ENCODE data around the gene TICRR. TPM values are rescaled to one million over a fixed set of nuclear protein-coding genes. Genes with fewer than 3 reads are reported as not detected.

Gene TICRR
- total RNA-seq, 6 donors from 2014 or later, result 0.20 to 1.0 (median 0.58) TPM

GRCh38 chr15:89674526-89674925, 99.3 kb downstream of the TICRR start:
- no peaks in the 10 kb centered on the region for H3K27me3 ChIP-seq
- no peaks in the 10 kb centered on the region for H3K9me3 ChIP-seq
- no peak for ATAC-seq (ENCODE audit: low FRiP score in 2 of 2)
- no peaks in the 10 kb centered on the region for H3K36me3 ChIP-seq
- no peak overlapping the region for H3K27ac ChIP-seq
- WGBS, 2 donors, result 76 to 78% methylated on average over 4 of the region's 4 CpGs
- DNase-seq, result no peak
- H3K4me1 ChIP-seq, result peaks cover 0 to under 1% (median 0%) of the 10 kb centered on the region in 4 donors
- TF ChIP-seq CTCF (IDR thresholded peaks at IDR 0.05) (no peak), POLR2A (IDR thresholded peaks at IDR 0.05) (no peak), EP300 (IDR thresholded peaks at IDR 0.05) (no peak), POLR2AphosphoS5 (IDR thresholded peaks at IDR 0.05) (no peak)
- H3K4me3 ChIP-seq, result no peak overlapping the region

GRCh38 chr15:89675606-89676005, 100.3 kb downstream of the TICRR start:
- Histone ChIP-seq H3K4me3 (no peak overlapping the region), H3K27ac (no peak overlapping the region), H3K36me3 (no peaks in the 10 kb centered on the region), H3K9me3 (no peaks in the 10 kb centered on the region), H3K4me1 (peaks cover 0 to 9% (median 4%) of the 10 kb centered on the region in 4 donors), H3K27me3 (no peaks in the 10 kb centered on the region)
- DNase-seq, result no peak
- no peak for TF ChIP-seq POLR2AphosphoS5 (IDR thresholded peaks at IDR 0.05)
- TF ChIP-seq EP300 (IDR thresholded peaks at IDR 0.05), result no peak
- no peak for TF ChIP-seq POLR2A (IDR thresholded peaks at IDR 0.05)
- no peak for TF ChIP-seq CTCF (IDR thresholded peaks at IDR 0.05)
- ATAC-seq (ENCODE audit: low FRiP score in 2 of 2), result no peak
- WGBS, 2 donors, result 74 to 83% methylated on average over 6 of the region's 6 CpGs

GRCh38 chr15:89677381-89677780, 102.1 kb downstream of the TICRR start:
- no peak for DNase-seq
- 92 to 100% methylated on average over 1 of the region's 1 CpG for WGBS, 2 donors
- TF ChIP-seq EP300 (IDR thresholded peaks at IDR 0.05) (no peak), CTCF (IDR thresholded peaks at IDR 0.05) (no peak), POLR2AphosphoS5 (IDR thresholded peaks at IDR 0.05) (no peak), POLR2A (IDR thresholded peaks at IDR 0.05) (no peak)

More at GRCh38 chr15:89677381-89677780, 102.1 kb downstream of the TICRR start:
- no peak for ATAC-seq (ENCODE audit: low FRiP score in 2 of 2)
- no peak overlapping the region for H3K4me3 ChIP-seq
- no peaks in the 10 kb centered on the region for H3K36me3 ChIP-seq
- peaks cover 0 to 17% (median 7%) of the 10 kb centered on the region in 4 donors for H3K4me1 ChIP-seq
- H3K9me3 ChIP-seq, result no peaks in the 10 kb centered on the region
- no peak overlapping the region for H3K27ac ChIP-seq
- no peaks in the 10 kb centered on the region for H3K27me3 ChIP-seq

Other genes starting within 250 kb of the TICRR start
- gene POLG, start 240.6 kb upstream of the TICRR start, total RNA-seq, result 100 to 1,000 TPM in 2 of 6 donors, 10 to 100 TPM in 4; 58.3 to 185 (median 75.0) TPM
- not detected for gene RHCG, start 78.9 kb upstream of the TICRR start, total RNA-seq
- gene KIF7, start 80.0 kb downstream of the TICRR start, total RNA-seq, result 1 to 10 TPM; 1.4 to 4.7 (median 3.2) TPM
- 1 to 10 TPM in 3 of 6 donors, under 1 TPM in 2, not detected in 1; 0.29 to 3.8 (median 1.1) TPM for gene PLIN1, start 103.9 kb downstream of the TICRR start, total RNA-seq
- gene PEX11A, start 115.3 kb downstream of the TICRR start, total RNA-seq, result 10 to 100 TPM in 1 of 6 donors, 1 to 10 TPM in 5; 4.4 to 18.7 (median 6.7) TPM
- 1 to 10 TPM in 4 of 6 donors, under 1 TPM in 2; 0.31 to 7.2 (median 1.9) TPM for gene WDR93, start 115.3 kb downstream of the TICRR start, total RNA-seq
- gene MESP1, start 175.8 kb downstream of the TICRR start, total RNA-seq, result 1 to 10 TPM in 5 of 6 donors, under 1 TPM in 1; 0.49 to 3.5 (median 1.7) TPM
- under 1 TPM in 1 of 6 donors, not detected in 5; 0.26 TPM for gene MESP2, start 200.9 kb downstream of the TICRR start, total RNA-seq
- gene ANPEP, start 239.4 kb downstream of the TICRR start, total RNA-seq, result 100 to 1,000 TPM in 3 of 6 donors, 10 to 100 TPM in 3; 52.7 to 201 (median 98.9) TPM

All from upper lobe of left lung (tissue), 6 donors.